Measurements from ENCODE around the gene EFL1. TPM values are rescaled to one million over a fixed set of nuclear protein-coding genes. Genes with fewer than 3 reads are reported as not detected.

The EFL1 gene
- total RNA-seq, 5 donors from 2014 or later (not counting 1 experiment from before 2014, with no cell fraction given): 16.5 to 22.0 (median 20.1) TPM

- H3K27me3 ChIP-seq (replicated peaks in 1 of 2; ENCODE audit: control insufficient read depth in 2 of 2, extremely low read depth in 1 of 2, insufficient read depth in 2 of 2, low read length in 1 of 2): no peaks in the 10 kb centered on the region
- Mint-ChIP-seq H3K4me1 (no peaks in the 10 kb centered on the region), H3K36me3 (peaks cover 15% of the 10 kb centered on the region), H3K27me3 (no peaks in the 10 kb centered on the region), H3K9me3 (no peaks in the 10 kb centered on the region), H3K4me3 (no peak overlapping the region), H3K27ac (no peak overlapping the region)
- no peak for DNase-seq
- ChIA-PET CTCF (no interaction called here), POLR2A (no interaction called here)
- 100% methylated on average over 1 of the region's 6 CpGs for WGBS (ENCODE audit: insufficient coverage)
- no peaks in the 10 kb centered on the region for H3K9me3 ChIP-seq
- no peak overlapping the region for H3K4me3 ChIP-seq (ENCODE audit: control insufficient read depth in 1 of 2, extremely low read depth in 1 of 2, low read length in 1 of 2)
- no peak overlapping the region for H3K27ac ChIP-seq (ENCODE audit: low read length)
- no peak for ATAC-seq (replicated peaks in 1 of 4)
- H3K36me3 ChIP-seq (ENCODE audit: control insufficient read depth in 2 of 2, extremely low read depth in 1 of 2, insufficient read depth in 1 of 2, low read length in 1 of 2): no peaks in the 10 kb centered on the region
- H3K4me1 ChIP-seq (ENCODE audit: control insufficient read depth in 1 of 2, extremely low read depth in 1 of 2, insufficient read depth in 2 of 2, low read length in 2 of 2): no peaks in the 10 kb centered on the region
Observed at GRCh38 chr15:82186719-82187406, 75.7 kb downstream of the EFL1 start.

GRCh38 chr15:82186161-82186560 lies 76.4 kb downstream of the EFL1 start:
- DNase-seq (no peak), ATAC-seq (replicated peaks in 1 of 4) (no peak)
- Histone ChIP-seq H3K27me3 (replicated peaks in 1 of 2; ENCODE audit: control insufficient read depth in 2 of 2, extremely low read depth in 1 of 2, insufficient read depth in 2 of 2, low read length in 1 of 2) (no peaks in the 10 kb centered on the region), H3K4me1 (ENCODE audit: control insufficient read depth in 1 of 2, extremely low read depth in 1 of 2, insufficient read depth in 2 of 2, low read length in 2 of 2) (no peaks in the 10 kb centered on the region), H3K4me3 (ENCODE audit: control insufficient read depth in 1 of 2, extremely low read depth in 1 of 2, low read length in 1 of 2) (no peak overlapping the region), H3K9me3 (no peaks in the 10 kb centered on the region), H3K27ac (ENCODE audit: low read length) (no peak overlapping the region), H3K36me3 (ENCODE audit: control insufficient read depth in 2 of 2, extremely low read depth in 1 of 2, insufficient read depth in 1 of 2, low read length in 1 of 2) (no peaks in the 10 kb centered on the region)
- no CpG with 5 or more reads among the region's 2 CpGs for whole genome bisulfite sequencing (ENCODE audit: insufficient coverage)
- Mint-ChIP-seq H3K9me3 (no peaks in the 10 kb centered on the region), H3K4me1 (no peaks in the 10 kb centered on the region), H3K27me3 (no peaks in the 10 kb centered on the region), H3K4me3 (no peak overlapping the region), H3K36me3 (peaks cover 12% of the 10 kb centered on the region), H3K27ac (no peak overlapping the region)
- ChIA-PET POLR2A (no interaction called here), CTCF (no interaction called here)

- Mint-ChIP-seq H3K27me3 (no peaks in the 10 kb centered on the region), H3K4me3 (no peak overlapping the region), H3K27ac (no peak overlapping the region), H3K9me3 (no peaks in the 10 kb centered on the region), H3K4me1 (no peaks in the 10 kb centered on the region), H3K36me3 (peaks cover 9% of the 10 kb centered on the region)
- H3K27me3 ChIP-seq (replicated peaks in 1 of 2; ENCODE audit: control insufficient read depth in 2 of 2, extremely low read depth in 1 of 2, insufficient read depth in 2 of 2, low read length in 1 of 2): no peaks in the 10 kb centered on the region
- H3K4me3 ChIP-seq (ENCODE audit: control insufficient read depth in 1 of 2, extremely low read depth in 1 of 2, low read length in 1 of 2): no peak overlapping the region
- DNase-seq (no peak), ATAC-seq (replicated peaks in 1 of 4) (no peak)
- no peaks in the 10 kb centered on the region for H3K9me3 ChIP-seq
- POLR2A ChIA-PET: no interaction called here
- CTCF ChIA-PET: no interaction called here
- no peak overlapping the region for H3K27ac ChIP-seq (ENCODE audit: low read length)
- no peaks in the 10 kb centered on the region for H3K36me3 ChIP-seq (ENCODE audit: control insufficient read depth in 2 of 2, extremely low read depth in 1 of 2, insufficient read depth in 1 of 2, low read length in 1 of 2)
- no peaks in the 10 kb centered on the region for H3K4me1 ChIP-seq (ENCODE audit: control insufficient read depth in 1 of 2, extremely low read depth in 1 of 2, insufficient read depth in 2 of 2, low read length in 2 of 2)
Observed at GRCh38 chr15:82184776-82185175, 77.8 kb downstream of the EFL1 start.

GRCh38 chr15:82184355-82184754 lies 78.2 kb downstream of the EFL1 start:
- no peaks in the 10 kb centered on the region for H3K4me1 Mint-ChIP-seq
- no peaks in the 10 kb centered on the region for H3K27me3 Mint-ChIP-seq
- H3K9me3 Mint-ChIP-seq: no peaks in the 10 kb centered on the region
- DNase-seq (no peak), ATAC-seq (replicated peaks in 1 of 4) (no peak)
- no peak overlapping the region for H3K27ac ChIP-seq (ENCODE audit: low read length)
- H3K4me1 ChIP-seq (ENCODE audit: control insufficient read depth in 1 of 2, extremely low read depth in 1 of 2, insufficient read depth in 2 of 2, low read length in 2 of 2): no peaks in the 10 kb centered on the region
- peaks cover 13% of the 10 kb centered on the region for H3K36me3 Mint-ChIP-seq
- H3K36me3 ChIP-seq (ENCODE audit: control insufficient read depth in 2 of 2, extremely low read depth in 1 of 2, insufficient read depth in 1 of 2, low read length in 1 of 2): no peaks in the 10 kb centered on the region
- no peak overlapping the region for H3K27ac Mint-ChIP-seq
- no peaks in the 10 kb centered on the region for H3K27me3 ChIP-seq (replicated peaks in 1 of 2; ENCODE audit: control insufficient read depth in 2 of 2, extremely low read depth in 1 of 2, insufficient read depth in 2 of 2, low read length in 1 of 2)
- no peaks in the 10 kb centered on the region for H3K9me3 ChIP-seq
- H3K4me3 Mint-ChIP-seq: no peak overlapping the region
- POLR2A ChIA-PET: no interaction called here
- no CpG with 5 or more reads among the region's 1 CpG for WGBS (ENCODE audit: insufficient coverage)
- no peak overlapping the region for H3K4me3 ChIP-seq (ENCODE audit: control insufficient read depth in 1 of 2, extremely low read depth in 1 of 2, low read length in 1 of 2)
- CTCF ChIA-PET: no interaction called here

- H3K4me3 ChIP-seq (ENCODE audit: control insufficient read depth in 1 of 2, extremely low read depth in 1 of 2, low read length in 1 of 2): no peak overlapping the region
- Mint-ChIP-seq H3K27ac (no peak overlapping the region), H3K9me3 (no peaks in the 10 kb centered on the region), H3K36me3 (peaks cover 14% of the 10 kb centered on the region), H3K27me3 (no peaks in the 10 kb centered on the region), H3K4me3 (no peak overlapping the region), H3K4me1 (no peaks in the 10 kb centered on the region)
- no peaks in the 10 kb centered on the region for H3K27me3 ChIP-seq (replicated peaks in 1 of 2; ENCODE audit: control insufficient read depth in 2 of 2, extremely low read depth in 1 of 2, insufficient read depth in 2 of 2, low read length in 1 of 2)
- no peaks in the 10 kb centered on the region for H3K9me3 ChIP-seq
- H3K27ac ChIP-seq (ENCODE audit: low read length): no peak overlapping the region
- WGBS (ENCODE audit: insufficient coverage): no CpG with 5 or more reads among the region's 2 CpGs
- ChIA-PET CTCF (no interaction called here), POLR2A (no interaction called here)
- H3K36me3 ChIP-seq (ENCODE audit: control insufficient read depth in 2 of 2, extremely low read depth in 1 of 2, insufficient read depth in 1 of 2, low read length in 1 of 2): no peaks in the 10 kb centered on the region
- no peak for DNase-seq
- no peaks in the 10 kb centered on the region for H3K4me1 ChIP-seq (ENCODE audit: control insufficient read depth in 1 of 2, extremely low read depth in 1 of 2, insufficient read depth in 2 of 2, low read length in 2 of 2)
- ATAC-seq (replicated peaks in 1 of 4): no peak
Observed at GRCh38 chr15:82183121-82184031, 79.2 kb downstream of the EFL1 start.

- no peaks in the 10 kb centered on the region for H3K27me3 Mint-ChIP-seq
- POLR2A ChIA-PET: no interaction called here
- H3K4me3 ChIP-seq (ENCODE audit: control insufficient read depth in 1 of 2, extremely low read depth in 1 of 2, low read length in 1 of 2): no peak overlapping the region
- no peak overlapping the region for H3K4me3 Mint-ChIP-seq
- no peak overlapping the region for H3K27ac ChIP-seq (ENCODE audit: low read length)
- no peaks in the 10 kb centered on the region for H3K36me3 ChIP-seq (ENCODE audit: control insufficient read depth in 2 of 2, extremely low read depth in 1 of 2, insufficient read depth in 1 of 2, low read length in 1 of 2)
- H3K4me1 ChIP-seq (ENCODE audit: control insufficient read depth in 1 of 2, extremely low read depth in 1 of 2, insufficient read depth in 2 of 2, low read length in 2 of 2): no peaks in the 10 kb centered on the region
- no peaks in the 10 kb centered on the region for H3K9me3 Mint-ChIP-seq
- peaks cover 0 to 2% (median 2%) of the 10 kb centered on the region in 3 donors for H3K4me1 Mint-ChIP-seq
- DNase-seq (no peak), ATAC-seq (replicated peaks in 1 of 4) (no peak)
- no peak overlapping the region for H3K27ac Mint-ChIP-seq
- CTCF ChIA-PET: no interaction called here
- H3K36me3 Mint-ChIP-seq: peaks cover 9% of the 10 kb centered on the region
- 80% methylated on average over 1 of the region's 2 CpGs for WGBS (ENCODE audit: insufficient coverage)
- no peaks in the 10 kb centered on the region for H3K9me3 ChIP-seq
- H3K27me3 ChIP-seq (replicated peaks in 1 of 2; ENCODE audit: control insufficient read depth in 2 of 2, extremely low read depth in 1 of 2, insufficient read depth in 2 of 2, low read length in 1 of 2): no peaks in the 10 kb centered on the region
Observed at GRCh38 chr15:82181371-82181770, 81.2 kb downstream of the EFL1 start.
